ENCODE results near the gene ARNT2. TPM values are rescaled to one million over a fixed set of nuclear protein-coding genes. Genes with fewer than 3 reads are reported as not detected.

The ARNT2 gene
- total and polyA plus RNA-seq, 12 donors = 2.0 to 6.4 (median 3.5) TPM

DNA sequence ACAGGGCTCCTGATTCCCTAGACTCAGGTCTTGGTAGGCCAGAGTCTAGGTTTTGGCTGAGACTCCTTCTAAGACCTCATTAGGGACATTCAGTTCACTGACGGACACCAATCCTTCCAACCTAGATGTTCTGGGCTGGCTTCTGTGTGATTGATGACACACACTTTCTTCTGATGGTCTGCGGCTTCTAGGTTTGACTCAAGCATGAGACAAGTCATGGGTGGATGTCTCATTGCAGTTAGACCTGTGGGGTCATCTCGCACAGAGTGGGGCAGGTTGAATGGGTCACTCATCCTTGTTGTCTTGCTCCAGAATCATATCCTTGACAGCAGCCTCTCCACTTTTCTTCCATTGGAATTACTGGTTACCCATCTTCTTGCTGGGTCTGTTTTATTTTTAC, 35.8 kb downstream of the ARNT2 start:
- no peaks in the 10 kb centered on the region for H3K36me3 ChIP-seq (replicated peaks in 1 of 2)
- WGBS, 4 donors = 92 to 100% (median 94%) methylated on average over 2 to 3 of the region's 3 CpGs
- H3K4me1 ChIP-seq (replicated peaks in 1 of 2) = no peaks in the 10 kb centered on the region
- no peaks in the 10 kb centered on the region for H3K27me3 ChIP-seq
- H3K4me3 ChIP-seq = no peak overlapping the region
- no peak for DNase-seq
- TF ChIP-seq POLR2A (IDR thresholded peaks at IDR 0.05) (no peak), CTCF (IDR thresholded peaks at IDR 0.05) (no peak)
- intact Hi-C loops (cut with DNase I) = no loop called here
- no peaks in the 10 kb centered on the region for H3K9me3 ChIP-seq (replicated peaks in 1 of 3)
- H3K27ac ChIP-seq = no peak overlapping the region

DNA sequence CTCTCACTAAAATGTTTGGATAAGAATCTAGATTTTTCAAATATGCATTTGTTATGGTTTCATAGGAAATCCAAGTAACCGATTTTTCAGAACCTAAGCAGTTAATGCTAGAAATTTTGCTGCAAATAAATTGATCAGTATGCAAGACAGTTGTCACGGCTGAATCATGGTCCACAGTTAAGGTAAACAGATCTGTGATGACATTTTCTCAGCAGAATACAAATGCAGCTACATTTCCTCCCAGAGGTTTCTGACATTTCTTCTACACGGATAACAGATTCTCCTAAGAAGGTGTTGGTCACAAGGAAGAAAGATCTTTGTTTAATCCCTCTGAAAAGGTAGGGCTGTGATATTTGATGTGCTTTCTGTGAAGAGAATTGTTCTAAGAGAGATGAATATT, 36.9 kb downstream of the ARNT2 start:
- Histone ChIP-seq H3K4me1 (replicated peaks in 1 of 2) (no peaks in the 10 kb centered on the region), H3K9me3 (replicated peaks in 1 of 3) (no peaks in the 10 kb centered on the region), H3K36me3 (replicated peaks in 1 of 2) (no peaks in the 10 kb centered on the region), H3K27ac (no peak overlapping the region), H3K27me3 (no peaks in the 10 kb centered on the region), H3K4me3 (no peak overlapping the region)
- WGBS, 4 donors = 69 to 76% (median 73%) methylated on average over 3 of the region's 3 CpGs
- TF ChIP-seq CTCF (IDR thresholded peaks at IDR 0.05) (no peak), POLR2A (IDR thresholded peaks at IDR 0.05) (no peak)
- DNase-seq = no peak
- intact Hi-C loops (cut with DNase I) = no loop called here

- TF ChIP-seq CTCF (IDR thresholded peaks at IDR 0.05) (no peak), POLR2A (IDR thresholded peaks at IDR 0.05) (no peak)
- Histone ChIP-seq H3K36me3 (replicated peaks in 1 of 2) (no peaks in the 10 kb centered on the region), H3K4me3 (no peak overlapping the region), H3K9me3 (replicated peaks in 1 of 3) (no peaks in the 10 kb centered on the region), H3K27me3 (no peaks in the 10 kb centered on the region), H3K4me1 (replicated peaks in 1 of 2) (no peaks in the 10 kb centered on the region), H3K27ac (no peak overlapping the region)
- 71 to 86% (median 83%) methylated on average over 7 of the region's 7 CpGs for WGBS, 4 donors
- intact Hi-C loops (cut with DNase I) = no loop called here
- no peak for DNase-seq
Observed at GRCh38 chr15:80441714-80442113, 37.5 kb downstream of the ARNT2 start.

DNA sequence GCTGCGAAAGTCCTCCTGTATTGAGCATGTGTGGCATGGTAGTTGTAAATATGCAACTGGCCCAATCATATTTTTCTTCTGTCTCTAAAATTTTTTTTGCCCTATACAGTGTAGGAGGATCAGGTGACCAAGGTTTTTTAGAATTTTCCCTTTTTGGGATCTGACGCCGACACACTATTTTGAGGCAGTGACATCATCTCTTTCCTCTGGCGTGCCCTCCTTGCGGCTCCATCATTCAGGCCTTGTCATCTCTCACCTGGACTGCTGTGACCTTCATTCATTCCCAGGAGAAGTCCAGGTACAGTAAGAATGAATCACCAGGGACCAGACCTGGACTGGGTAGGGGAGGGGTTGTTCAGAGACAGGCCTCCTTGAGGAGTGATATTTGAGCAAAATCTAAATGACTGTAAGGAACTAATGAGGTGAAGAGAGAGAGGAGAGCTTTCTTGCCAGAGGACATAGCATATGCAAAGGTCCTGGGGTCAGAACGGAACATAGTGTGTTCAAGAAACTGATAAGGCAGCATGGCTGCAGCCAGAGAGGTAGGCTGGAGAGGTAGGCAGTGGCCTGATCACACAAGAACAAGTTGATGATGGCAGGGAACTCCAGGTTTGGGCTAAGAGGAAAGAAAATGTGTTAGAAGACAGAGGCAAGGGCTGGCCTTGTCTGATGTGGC, 38.7 kb downstream of the ARNT2 start:
- no peak for TF ChIP-seq CTCF (IDR thresholded peaks at IDR 0.05)
- TF ChIP-seq POLR2A (IDR thresholded peaks at IDR 0.05) = no peak
- no peaks in the 10 kb centered on the region for H3K9me3 ChIP-seq (replicated peaks in 1 of 3)
- intact Hi-C loops (cut with DNase I) = no loop called here
- H3K36me3 ChIP-seq (replicated peaks in 1 of 2) = no peaks in the 10 kb centered on the region
- no peak overlapping the region for H3K27ac ChIP-seq
- DNase-seq = no peak
- H3K27me3 ChIP-seq = no peaks in the 10 kb centered on the region
- no peak overlapping the region for H3K4me3 ChIP-seq
- 93 to 97% (median 96%) methylated on average over 6 of the region's 6 CpGs for WGBS, 4 donors
- H3K4me1 ChIP-seq (replicated peaks in 1 of 2) = no peaks in the 10 kb centered on the region
